Brain microvascular endothelial cell (primary cell): ENCODE measurements around the gene NAXE.

Experiments used
- DNase-seq: peaks from one replicate; pipeline ENCODE4 v3.0.0-alpha.2; 2020
- H3K27ac ChIP-seq: fragments of 250-450 bp; sonication (Bioruptor Pico); 2 replicates; pipeline ENCODE4 v1.5.1; 2020; ENCODE audit warnings: mild to moderate bottlenecking, moderate library complexity
- H3K27me3 ChIP-seq: fragments of 250-450 bp; sonication (Bioruptor Pico); replicated peaks from 2 replicates; pipeline ENCODE4 v1.5.1; 2020; ENCODE audit warnings: mild to moderate bottlenecking
- H3K36me3 ChIP-seq: fragments of 250-450 bp; sonication (Bioruptor Pico); replicated peaks from 2 replicates; pipeline ENCODE4 v1.5.1; 2020; ENCODE audit warnings: mild to moderate bottlenecking
- H3K4me3 ChIP-seq: 2 replicates; pipeline ENCODE4 v1.5.1; 2011; ENCODE audit warnings: low read depth, mild to moderate bottlenecking, control low read depth, low read length, moderate library complexity
- CTCF ChIP-seq: IDR thresholded peaks from 2 replicates; pipeline ENCODE4 v1.5.1; 2011; ENCODE audit warnings: low read depth, mild to moderate bottlenecking, moderate library complexity, low read length, control low read depth, inconsistent platforms; ENCODE audit errors: missing control alignments
- in situ Hi-C: cut with HindIII; loops from 2 replicates; pipeline ENCODE4 v1.10.0; 2017; ENCODE audit warnings: low sequenced_read_pairs, low pct_ligation_motif_present

The NAXE gene

DNA sequence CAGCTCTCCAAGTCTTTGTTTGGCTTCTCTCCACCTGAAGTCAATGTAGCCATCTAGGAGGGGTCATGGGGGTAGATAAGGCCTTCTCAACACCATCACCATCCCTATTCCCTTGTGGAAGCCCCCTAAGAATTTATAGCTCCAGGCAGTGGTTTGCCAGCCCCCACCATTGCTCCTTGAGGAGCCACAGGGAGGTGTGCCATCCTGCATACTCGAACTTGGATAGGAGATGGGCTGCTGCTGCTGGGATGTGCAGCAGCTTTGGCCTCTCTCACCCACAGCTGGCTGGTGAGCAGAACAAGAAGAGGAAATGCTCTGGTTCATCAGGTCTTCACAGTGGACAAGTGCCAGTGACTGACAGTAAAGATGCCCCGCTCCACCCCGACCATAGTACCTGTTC lies 4.8 kb downstream of the NAXE start:
- Histone ChIP-seq H3K27me3 (no peaks in the 10 kb centered on the region), H3K27ac (no peak overlapping the region), H3K36me3 (peaks cover 46% of the 10 kb centered on the region), H3K4me3 (no peak overlapping the region)
- DNase-seq = no peak
- in situ Hi-C loops = no loop called here
- no peak for TF ChIP-seq CTCF

DNA sequence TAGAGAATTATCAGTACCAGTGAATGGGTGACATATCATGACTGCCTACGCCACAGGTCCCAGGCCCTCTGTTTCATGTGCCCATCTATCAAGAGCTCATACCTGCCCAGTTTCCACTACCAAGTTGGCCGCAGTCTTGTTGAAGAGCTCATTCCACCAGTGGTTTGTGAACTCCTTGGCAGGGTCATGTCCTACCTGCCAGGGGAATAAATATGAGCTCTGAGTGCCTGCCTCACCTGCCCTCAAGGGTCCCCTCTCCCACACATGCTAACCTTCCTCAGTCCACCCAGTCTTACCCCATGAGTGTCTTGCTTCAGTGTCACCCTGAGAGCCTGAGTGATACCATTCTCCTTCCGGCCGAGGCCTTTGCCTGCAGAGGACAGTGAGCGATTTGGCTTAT lies 6.5 kb downstream of the NAXE start:
- no peak overlapping the region for H3K27ac ChIP-seq

DNA sequence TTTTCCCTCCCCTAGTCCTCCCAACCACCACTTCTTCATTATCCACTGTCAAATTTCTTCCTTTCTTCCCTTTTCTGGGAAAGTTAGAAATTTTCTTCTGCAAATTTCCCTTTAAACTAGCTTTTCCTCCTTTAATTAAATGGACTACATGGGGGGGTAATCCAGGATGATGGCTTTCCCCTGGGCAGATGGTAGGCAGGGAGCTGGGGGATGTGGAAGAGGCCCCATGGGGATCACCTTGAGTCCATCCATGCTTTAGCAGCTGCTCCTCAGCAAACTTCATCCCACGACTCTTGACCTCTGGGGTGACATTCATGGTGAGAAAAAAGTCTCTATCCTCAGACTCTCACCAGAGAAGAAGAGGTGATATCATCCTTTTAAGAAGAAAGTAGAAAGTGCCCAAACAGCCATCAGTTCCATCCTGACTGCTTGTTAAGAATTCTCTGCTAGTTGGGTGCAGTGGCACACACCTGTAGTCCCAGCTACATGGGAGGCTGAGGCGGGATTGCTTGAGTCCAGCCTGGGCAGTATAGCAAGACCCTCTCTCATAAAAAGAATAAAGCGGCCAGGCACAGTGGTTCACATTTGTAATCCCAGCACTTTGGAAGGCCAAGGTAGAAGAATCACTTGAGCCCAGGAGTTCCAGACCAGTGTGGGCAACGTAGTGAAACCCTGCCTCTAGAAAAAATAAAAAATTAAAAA lies 7.3 kb downstream of the NAXE start:
- in situ Hi-C loops = no loop called here
- Histone ChIP-seq H3K27ac (no peak overlapping the region), H3K36me3 (peaks cover 42% of the 10 kb centered on the region)

More for the DNA sequence above, 6.5 kb downstream of the NAXE start:
- Histone ChIP-seq H3K36me3 (peaks cover 43% of the 10 kb centered on the region), H3K27me3 (no peaks in the 10 kb centered on the region), H3K4me3 (no peak overlapping the region)
- TF ChIP-seq CTCF = no peak
- no peak for DNase-seq
- in situ Hi-C loops = no loop called here

DNA sequence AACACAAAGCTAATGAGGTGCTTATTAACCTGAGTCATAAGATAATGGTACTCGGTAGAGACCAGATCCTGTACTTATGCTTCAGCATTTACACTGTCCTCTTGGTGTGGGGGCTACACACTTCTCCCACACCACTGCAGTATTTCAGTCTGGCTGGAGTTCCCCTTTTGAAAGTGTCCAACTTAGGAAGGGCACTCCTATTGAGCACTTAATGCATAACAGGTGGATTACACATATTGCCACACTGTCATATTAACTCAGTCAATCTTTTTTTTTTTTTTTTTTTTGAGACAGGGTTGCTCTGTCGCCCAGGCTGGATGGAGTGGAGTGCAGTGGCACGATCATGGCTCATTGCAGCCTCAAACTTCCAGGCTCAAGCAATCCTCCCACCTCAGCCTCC lies 8.2 kb downstream of the NAXE start:
- in situ Hi-C loops = no loop called here
- Histone ChIP-seq H3K4me3 (no peak overlapping the region), H3K27ac (no peak overlapping the region), H3K36me3 (peaks cover 37% of the 10 kb centered on the region), H3K27me3 (no peaks in the 10 kb centered on the region)
- DNase-seq = no peak
- TF ChIP-seq CTCF = peak; percentile 27

More for the DNA sequence above, 7.3 kb downstream of the NAXE start:
- no peak overlapping the region for H3K4me3 ChIP-seq
- TF ChIP-seq CTCF = no peak
- no peaks in the 10 kb centered on the region for H3K27me3 ChIP-seq
- DNase-seq = no peak

DNA sequence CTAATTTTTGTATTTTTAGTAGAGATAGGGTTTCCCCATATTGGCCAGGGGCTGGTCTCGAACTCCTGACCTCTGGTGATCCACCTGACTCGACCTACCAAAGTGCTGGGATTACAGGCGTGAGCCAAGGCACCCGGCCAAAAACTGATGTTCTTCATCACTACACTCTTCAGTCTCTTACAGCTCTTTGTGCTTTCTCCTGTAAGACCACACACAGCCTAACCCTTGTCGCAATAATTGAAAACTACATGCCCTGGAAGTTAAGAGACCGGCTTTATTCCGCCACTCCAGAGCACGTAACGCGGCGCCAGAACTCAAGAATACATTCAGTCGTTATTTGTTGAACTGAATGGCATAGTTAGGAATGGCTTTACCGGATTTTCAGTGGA lies 9.2 kb downstream of the NAXE start:
- H3K4me3 ChIP-seq = peak overlapping the region; percentile 89
- H3K27ac ChIP-seq = peak overlapping the region; percentile 41
- no peaks in the 10 kb centered on the region for H3K27me3 ChIP-seq
- in situ Hi-C loops = no loop called here
- no peak for TF ChIP-seq CTCF
- DNase-seq = no peak
- H3K36me3 ChIP-seq = peaks cover 31% of the 10 kb centered on the region
